Activated effector memory CD4-positive, alpha-beta T cell treated with Interleukin-2 at 50 U/mL for 16 hours (primary cell): ENCODE results near the gene LSAMP.

Source experiments
- DNase-seq: peaks from one replicate; pipeline ENCODE4 v3.0.0-alpha.2; 2020

Gene LSAMP

GRCh38 chr3:115930168-115930567 lies 515.1 kb downstream of the LSAMP start:
- DNase-seq, result no peak

GRCh38 chr3:115928376-115928775 lies 516.9 kb downstream of the LSAMP start:
- DNase-seq, result no peak

DNA sequence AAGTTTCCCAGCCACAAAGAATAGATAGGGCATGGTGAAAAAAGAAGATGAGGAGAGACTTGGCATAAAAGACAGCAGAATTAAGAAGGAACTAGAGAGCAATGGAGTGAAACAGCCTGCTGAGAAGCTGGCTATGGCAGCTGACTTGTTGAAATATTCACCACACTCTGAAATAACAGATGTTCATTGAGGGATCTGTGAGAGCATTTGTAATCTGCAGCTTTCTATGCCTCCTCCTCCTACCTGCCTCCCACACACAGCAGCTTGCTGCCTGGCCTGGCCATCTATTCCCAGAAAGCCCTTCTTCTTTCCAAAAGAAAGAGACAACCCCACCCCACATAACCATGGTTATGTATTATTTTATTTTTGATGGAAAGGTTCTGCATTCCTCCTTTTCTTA lies 518.1 kb downstream of the LSAMP start:
- no peak for DNase-seq

- DNase-seq, result no peak
Observed at GRCh38 chr3:115922681-115923347, 522.5 kb downstream of the LSAMP start.

GRCh38 chr3:115921711-115922110 lies 523.6 kb downstream of the LSAMP start:
- no peak for DNase-seq

GRCh38 chr3:115918900-115919299 lies 526.4 kb downstream of the LSAMP start:
- DNase-seq, result no peak

DNA sequence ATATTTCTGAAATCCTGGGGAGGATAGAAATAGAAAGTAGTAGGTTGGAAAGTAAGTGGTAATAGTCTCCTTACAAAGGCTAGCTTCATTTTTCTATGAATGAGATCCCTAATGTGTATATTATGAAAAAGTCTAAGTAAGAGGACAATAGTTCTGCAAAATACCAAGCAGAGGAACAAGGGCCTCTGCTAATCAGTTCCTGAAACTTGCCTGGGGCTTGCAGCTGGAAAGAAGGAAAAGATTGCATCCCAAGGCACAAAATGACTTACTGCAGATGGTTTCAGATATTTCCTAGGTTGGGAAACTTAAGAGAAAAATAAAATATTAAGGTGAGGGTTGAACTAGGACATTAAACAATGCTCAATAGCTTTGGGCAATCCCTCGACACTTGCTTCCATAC lies 528.4 kb downstream of the LSAMP start:
- DNase-seq, result no peak

DNA sequence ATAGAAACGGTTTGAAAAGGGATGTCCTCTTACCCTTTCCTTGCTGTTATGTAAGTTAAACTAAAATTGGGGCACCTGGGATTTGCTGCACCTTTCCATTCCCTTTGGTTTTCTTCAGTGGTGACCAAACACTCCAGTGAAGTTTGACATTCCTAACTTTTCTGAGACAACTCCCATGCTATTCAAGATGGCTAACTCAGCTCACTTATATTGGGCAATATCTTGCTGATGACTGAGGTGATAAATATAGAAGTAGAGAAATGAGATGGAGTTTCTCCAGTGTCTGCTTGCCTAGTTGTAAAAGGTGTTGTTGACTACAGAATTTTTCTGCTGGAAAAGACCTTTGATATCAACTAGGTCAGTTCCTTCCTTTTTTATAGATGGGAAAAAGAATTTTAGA lies 530.2 kb downstream of the LSAMP start:
- no peak for DNase-seq

DNA sequence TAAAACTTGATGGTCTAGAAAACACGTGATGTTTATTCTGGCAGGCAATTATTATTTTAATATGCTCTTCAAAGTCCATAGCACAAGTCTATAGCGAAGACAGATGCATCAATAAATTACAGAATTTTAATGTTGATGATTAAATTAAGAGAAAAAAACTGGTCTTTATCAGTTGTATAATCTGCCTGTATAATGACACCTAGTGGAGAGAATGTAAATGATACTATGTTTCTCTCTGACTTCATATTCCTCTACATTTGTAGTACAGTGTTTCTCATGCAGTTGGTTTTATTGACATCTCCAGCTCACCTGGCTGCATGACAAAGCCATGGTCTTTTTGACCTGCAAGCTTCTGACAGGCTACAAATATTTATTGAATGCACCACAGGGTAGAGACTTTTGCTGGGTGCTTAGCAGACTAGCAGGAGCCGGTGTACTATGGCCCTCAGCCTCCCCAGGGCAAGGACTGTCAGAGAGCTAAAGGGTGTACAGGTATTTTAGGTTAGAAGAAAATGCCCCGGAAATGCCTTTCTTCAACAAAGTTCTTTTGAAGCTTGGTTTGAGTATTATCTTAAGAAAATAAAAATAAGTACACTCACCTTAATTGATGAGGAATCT lies 532.1 kb downstream of the LSAMP start:
- no peak for DNase-seq

DNA sequence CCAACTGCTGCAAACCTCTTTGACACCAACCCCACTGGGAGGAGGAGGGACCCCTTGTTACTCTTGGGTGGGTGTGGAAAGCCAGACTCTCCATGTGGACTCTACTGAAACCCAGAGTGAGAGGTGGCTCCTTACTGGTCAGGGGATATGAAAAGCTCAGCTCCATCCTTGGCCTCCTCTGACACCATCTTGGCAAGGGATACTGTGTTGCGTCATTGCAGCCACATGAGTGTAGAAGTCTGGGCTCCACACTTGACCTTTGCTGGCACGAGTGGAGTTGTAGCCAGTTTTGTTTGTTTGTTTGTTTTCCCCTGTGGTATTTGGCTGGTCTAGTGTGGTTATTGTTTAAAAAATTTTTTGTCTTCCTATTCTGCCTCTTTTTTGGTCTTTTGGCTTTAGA lies 532.9 kb downstream of the LSAMP start:
- DNase-seq, result no peak

GRCh38 chr3:115905871-115906270 lies 539.4 kb downstream of the LSAMP start:
- no peak for DNase-seq

GRCh38 chr3:115903843-115904242 lies 541.4 kb downstream of the LSAMP start:
- no peak for DNase-seq

GRCh38 chr3:115901008-115901407 lies 544.3 kb downstream of the LSAMP start:
- no peak for DNase-seq

DNA sequence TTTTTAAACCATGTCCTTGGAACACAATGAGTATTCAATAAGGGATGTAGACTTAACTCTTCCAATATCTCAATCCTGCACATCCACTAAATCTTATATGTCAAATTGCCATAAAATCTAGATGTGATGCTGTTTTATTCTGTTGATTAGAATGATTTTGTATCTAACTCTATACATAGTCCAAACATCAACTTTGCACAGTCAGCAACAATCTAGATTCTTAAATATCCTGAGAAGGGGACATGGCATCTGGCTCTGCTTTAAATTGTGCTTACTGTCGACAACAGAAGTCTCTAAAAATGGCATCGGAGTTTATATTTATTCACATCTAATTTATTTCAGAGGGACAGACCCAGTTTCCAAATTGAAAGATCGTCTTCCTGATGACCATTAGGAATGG lies 545.8 kb downstream of the LSAMP start:
- no peak for DNase-seq

DNA sequence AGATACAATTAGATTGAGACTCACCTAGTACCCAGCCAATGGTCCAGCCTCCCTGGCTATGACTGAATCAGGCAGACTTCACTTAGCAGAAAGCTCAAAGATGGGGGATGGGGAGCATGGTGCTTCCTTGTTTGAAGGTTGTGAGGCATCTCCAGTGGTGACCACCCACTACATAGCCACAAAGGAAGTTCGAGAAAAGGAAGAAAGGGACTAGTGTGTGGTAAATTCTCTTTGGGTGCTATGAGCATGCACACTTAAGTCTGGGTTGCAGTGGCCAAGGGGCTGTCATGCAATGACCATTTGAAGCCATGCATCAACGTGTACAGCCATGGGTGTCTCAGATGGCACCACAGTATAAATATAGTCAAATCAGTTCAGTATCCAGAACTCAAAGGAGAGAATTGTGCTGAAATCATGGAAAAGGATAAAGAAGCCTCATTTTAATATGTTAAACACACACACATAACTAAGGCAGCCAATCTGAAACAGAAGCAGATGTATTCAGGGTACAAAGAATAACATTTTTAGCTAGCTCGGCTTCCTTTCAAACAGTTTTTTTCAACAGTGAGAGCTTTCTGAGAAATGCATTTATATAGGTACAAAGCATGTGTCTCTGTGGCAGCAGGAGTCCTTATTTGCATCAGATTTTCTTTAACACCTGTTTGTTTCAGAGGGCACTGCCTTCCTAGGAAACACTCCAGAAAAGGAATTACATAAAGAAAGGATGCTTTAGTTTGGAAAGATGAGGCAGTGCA lies 546.5 kb downstream of the LSAMP start:
- no peak for DNase-seq

- DNase-seq, result no peak
Observed at GRCh38 chr3:115891006-115891636, 554.2 kb downstream of the LSAMP start.

- DNase-seq, result no peak
Observed at GRCh38 chr3:115890579-115890978, 554.7 kb downstream of the LSAMP start.

GRCh38 chr3:115885621-115886020 lies 559.7 kb downstream of the LSAMP start:
- DNase-seq, result no peak

DNA sequence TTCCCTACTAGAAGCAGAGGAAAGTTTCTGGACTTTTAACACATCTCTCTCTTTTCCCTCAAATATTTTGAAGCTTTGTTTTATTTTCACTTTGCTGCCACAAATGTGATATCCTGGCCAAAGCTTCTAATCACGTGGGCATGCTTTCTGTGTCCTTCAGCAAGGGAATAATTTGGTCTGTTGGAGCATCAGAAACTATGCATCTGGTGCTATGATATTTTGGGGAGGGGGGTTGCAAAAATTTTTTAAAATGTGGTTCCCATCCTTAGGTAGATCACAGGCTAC lies 567.7 kb downstream of the LSAMP start:
- DNase-seq, result no peak

DNA sequence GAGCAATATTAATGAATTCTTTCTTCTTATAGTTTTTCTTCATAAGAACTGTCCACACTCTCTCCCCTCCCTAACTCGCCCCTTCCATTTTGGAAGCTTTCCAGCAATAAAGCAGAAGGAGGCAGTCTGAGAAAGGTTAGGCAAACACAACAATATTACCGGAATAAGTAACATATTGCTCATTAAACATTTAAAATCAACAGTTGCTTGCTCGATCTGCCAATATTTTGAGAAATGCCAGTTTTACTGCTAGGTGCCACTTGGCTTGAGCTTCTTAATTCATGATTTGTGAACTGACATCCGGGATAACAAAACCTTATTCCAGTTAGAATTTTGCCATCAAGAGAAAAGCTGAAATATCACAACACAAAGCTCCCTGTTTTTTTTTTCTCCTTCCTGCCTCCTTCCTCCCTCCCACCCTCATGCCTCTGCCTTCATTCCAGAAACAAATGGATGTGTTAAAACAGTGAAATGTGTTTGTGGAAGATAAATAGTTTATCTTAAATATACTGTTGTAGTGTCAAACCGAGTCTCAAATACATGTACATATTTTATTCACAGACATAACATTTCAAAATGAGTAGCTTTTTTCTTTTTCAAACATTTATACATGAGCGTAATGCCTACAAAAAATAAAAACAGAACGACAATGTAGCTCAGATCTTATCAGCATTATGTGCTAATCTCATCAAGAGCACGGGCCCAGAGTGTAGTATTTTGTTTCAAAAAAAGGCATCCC lies 568.2 kb downstream of the LSAMP start:
- DNase-seq, result no peak

DNA sequence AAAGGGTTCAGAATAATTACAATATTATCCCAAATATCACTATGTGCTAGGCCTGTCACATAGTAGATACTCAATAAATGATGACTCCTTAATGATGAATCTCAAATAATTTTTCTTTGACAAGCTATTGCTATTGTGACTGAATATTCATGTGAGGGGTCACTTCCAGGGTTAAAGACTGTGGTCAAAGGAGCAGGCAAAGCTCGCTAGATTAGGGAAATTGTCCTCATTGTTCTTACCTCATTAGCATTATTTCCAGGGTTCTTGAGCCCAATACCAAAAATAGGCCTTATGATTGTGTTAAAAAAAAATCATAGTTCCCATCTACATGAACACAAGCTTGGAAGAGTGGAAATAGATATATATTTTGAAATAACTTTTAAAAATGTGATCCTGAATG lies 569.8 kb downstream of the LSAMP start:
- no peak for DNase-seq

DNA sequence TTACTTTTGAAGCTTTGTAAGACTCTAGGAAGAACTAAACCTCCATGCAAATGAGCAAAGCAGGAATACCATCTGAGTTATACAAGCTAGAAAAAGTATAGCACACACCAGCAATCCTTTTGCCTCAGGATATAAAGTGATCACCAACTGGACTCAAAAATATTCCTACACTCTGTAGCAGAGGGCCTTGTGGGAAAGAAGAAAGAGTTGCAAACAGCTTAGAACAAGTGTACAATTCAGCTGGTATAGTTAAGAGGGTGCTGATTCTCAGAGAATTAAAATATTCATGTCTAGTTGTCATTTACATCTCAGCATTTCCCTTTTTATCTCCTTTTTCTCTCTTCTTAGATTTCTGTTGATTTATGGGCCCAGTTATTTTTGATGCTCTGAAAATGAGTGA lies 573.6 kb downstream of the LSAMP start:
- no peak for DNase-seq

DNA sequence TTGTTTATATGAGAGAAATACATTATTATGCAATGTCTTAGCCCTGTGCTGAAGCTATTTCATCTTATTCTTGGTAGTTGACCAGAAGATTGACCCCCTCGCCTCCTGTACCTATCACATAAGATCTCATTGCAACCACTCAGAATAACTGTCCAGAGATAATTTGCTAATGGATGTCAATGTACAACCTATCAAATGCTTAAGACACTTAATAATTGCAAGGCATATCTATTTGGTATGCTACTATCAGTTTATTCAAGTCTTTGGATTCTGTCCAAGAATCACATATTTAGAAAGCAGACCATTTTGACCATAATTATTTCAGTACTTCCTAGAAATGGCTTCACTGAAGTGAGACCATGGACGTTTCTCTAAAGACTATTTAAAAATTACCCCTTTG lies 580.4 kb downstream of the LSAMP start:
- DNase-seq, result no peak
